ENCODE results near the gene RAPGEF3.

- no peak for TF ChIP-seq POLR2AphosphoS5 (IDR thresholded peaks at IDR 0.05; ENCODE audit: low read depth)
- TF ChIP-seq, protein P1, sequence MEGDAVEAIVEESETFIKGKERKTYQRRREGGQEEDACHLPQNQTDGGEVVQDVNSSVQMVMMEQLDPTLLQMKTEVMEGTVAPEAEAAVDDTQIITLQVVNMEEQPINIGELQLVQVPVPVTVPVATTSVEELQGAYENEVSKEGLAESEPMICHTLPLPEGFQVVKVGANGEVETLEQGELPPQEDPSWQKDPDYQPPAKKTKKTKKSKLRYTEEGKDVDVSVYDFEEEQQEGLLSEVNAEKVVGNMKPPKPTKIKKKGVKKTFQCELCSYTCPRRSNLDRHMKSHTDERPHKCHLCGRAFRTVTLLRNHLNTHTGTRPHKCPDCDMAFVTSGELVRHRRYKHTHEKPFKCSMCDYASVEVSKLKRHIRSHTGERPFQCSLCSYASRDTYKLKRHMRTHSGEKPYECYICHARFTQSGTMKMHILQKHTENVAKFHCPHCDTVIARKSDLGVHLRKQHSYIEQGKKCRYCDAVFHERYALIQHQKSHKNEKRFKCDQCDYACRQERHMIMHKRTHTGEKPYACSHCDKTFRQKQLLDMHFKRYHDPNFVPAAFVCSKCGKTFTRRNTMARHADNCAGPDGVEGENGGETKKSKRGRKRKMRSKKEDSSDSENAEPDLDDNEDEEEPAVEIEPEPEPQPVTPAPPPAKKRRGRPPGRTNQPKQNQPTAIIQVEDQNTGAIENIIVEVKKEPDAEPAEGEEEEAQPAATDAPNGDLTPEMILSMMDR (IDR thresholded peaks at IDR 0.05; ENCODE audit: insufficient read depth, low read length): no peak
- no peak for TF ChIP-seq GABPA (IDR thresholded peaks at IDR 0.05; ENCODE audit: low read depth)
- TF ChIP-seq, protein P2, sequence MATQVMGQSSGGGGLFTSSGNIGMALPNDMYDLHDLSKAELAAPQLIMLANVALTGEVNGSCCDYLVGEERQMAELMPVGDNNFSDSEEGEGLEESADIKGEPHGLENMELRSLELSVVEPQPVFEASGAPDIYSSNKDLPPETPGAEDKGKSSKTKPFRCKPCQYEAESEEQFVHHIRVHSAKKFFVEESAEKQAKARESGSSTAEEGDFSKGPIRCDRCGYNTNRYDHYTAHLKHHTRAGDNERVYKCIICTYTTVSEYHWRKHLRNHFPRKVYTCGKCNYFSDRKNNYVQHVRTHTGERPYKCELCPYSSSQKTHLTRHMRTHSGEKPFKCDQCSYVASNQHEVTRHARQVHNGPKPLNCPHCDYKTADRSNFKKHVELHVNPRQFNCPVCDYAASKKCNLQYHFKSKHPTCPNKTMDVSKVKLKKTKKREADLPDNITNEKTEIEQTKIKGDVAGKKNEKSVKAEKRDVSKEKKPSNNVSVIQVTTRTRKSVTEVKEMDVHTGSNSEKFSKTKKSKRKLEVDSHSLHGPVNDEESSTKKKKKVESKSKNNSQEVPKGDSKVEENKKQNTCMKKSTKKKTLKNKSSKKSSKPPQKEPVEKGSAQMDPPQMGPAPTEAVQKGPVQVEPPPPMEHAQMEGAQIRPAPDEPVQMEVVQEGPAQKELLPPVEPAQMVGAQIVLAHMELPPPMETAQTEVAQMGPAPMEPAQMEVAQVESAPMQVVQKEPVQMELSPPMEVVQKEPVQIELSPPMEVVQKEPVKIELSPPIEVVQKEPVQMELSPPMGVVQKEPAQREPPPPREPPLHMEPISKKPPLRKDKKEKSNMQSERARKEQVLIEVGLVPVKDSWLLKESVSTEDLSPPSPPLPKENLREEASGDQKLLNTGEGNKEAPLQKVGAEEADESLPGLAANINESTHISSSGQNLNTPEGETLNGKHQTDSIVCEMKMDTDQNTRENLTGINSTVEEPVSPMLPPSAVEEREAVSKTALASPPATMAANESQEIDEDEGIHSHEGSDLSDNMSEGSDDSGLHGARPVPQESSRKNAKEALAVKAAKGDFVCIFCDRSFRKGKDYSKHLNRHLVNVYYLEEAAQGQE (IDR thresholded peaks at IDR 0.05; ENCODE audit: insufficient replicate concordance, low read depth): no peak
Measured at GRCh38 chr12:47729233-47729632, 29.4 kb downstream of the RAPGEF3 start.

All from HL-60 (cell line).